ENCODE data around the gene UMAD1. TPM values are rescaled to one million over a fixed set of nuclear protein-coding genes. Genes with fewer than 3 reads are reported as not detected.
"Not testable (repeated sequence)": the region's sequence is repeated elsewhere in the genome, so short reads cannot be mapped to it uniquely, and the experiment has no call there.

The UMAD1 gene
- total RNA-seq, 1 donor from 2014 or later, result 13.7 TPM

GRCh38 chr7:7652798-7653540 lies 12.4 kb downstream of the UMAD1 start:
- no peak for DNase-seq (ENCODE audit: low spot score)

GRCh38 chr7:7653593-7654187 lies 13.1 kb downstream of the UMAD1 start:
- DNase-seq (ENCODE audit: low spot score), result no peak

- peak; percentile 38 for DNase-seq (ENCODE audit: low spot score)
These were observed 14.6 kb downstream of the UMAD1 start for GRCh38 chr7:7654964-7655715.

GRCh38 chr7:7656459-7656858 lies 15.9 kb downstream of the UMAD1 start:
- not testable (repeated sequence) for DNase-seq (ENCODE audit: low spot score)

GRCh38 chr7:7662527-7662926 lies 22.0 kb downstream of the UMAD1 start:
- no peak for DNase-seq (ENCODE audit: low spot score)

GRCh38 chr7:7664291-7664690 lies 23.7 kb downstream of the UMAD1 start:
- DNase-seq (ENCODE audit: low spot score), result peak; percentile 62

GRCh38 chr7:7665031-7665430 lies 24.5 kb downstream of the UMAD1 start:
- no peak for DNase-seq (ENCODE audit: low spot score)

GRCh38 chr7:7667187-7667586 lies 26.6 kb downstream of the UMAD1 start:
- DNase-seq (ENCODE audit: low spot score), result no peak

GRCh38 chr7:7668706-7669105 lies 28.2 kb downstream of the UMAD1 start:
- DNase-seq (ENCODE audit: low spot score), result no peak

- DNase-seq (ENCODE audit: low spot score), result no peak
These were observed 29.9 kb downstream of the UMAD1 start for GRCh38 chr7:7670490-7670889.

GRCh38 chr7:7671361-7671760 lies 30.8 kb downstream of the UMAD1 start:
- no peak for DNase-seq (ENCODE audit: low spot score)

- DNase-seq (ENCODE audit: low spot score), result no peak
These were observed 32.1 kb downstream of the UMAD1 start for GRCh38 chr7:7672545-7673239.

- no peak for DNase-seq (ENCODE audit: low spot score)
These were observed 32.6 kb downstream of the UMAD1 start for GRCh38 chr7:7673240-7673550.

GRCh38 chr7:7675686-7676085 lies 35.1 kb downstream of the UMAD1 start:
- no peak for DNase-seq (ENCODE audit: low spot score)

GRCh38 chr7:7679640-7680039 lies 39.1 kb downstream of the UMAD1 start:
- DNase-seq (ENCODE audit: low spot score), result not testable (repeated sequence)

GRCh38 chr7:7681191-7681935 lies 40.8 kb downstream of the UMAD1 start:
- peak; percentile 83 for DNase-seq (ENCODE audit: low spot score)

GRCh38 chr7:7681936-7682329 lies 41.4 kb downstream of the UMAD1 start:
- no peak for DNase-seq (ENCODE audit: low spot score)

GRCh38 chr7:7682861-7683260 lies 42.3 kb downstream of the UMAD1 start:
- no peak for DNase-seq (ENCODE audit: low spot score)

GRCh38 chr7:7686811-7687508 lies 46.4 kb downstream of the UMAD1 start:
- DNase-seq (ENCODE audit: low spot score), result no peak

GRCh38 chr7:7687800-7688199 lies 47.2 kb downstream of the UMAD1 start:
- DNase-seq (ENCODE audit: low spot score), result peak; percentile 38

GRCh38 chr7:7688310-7688709 lies 47.8 kb downstream of the UMAD1 start:
- no peak for DNase-seq (ENCODE audit: low spot score)
